Immature natural killer cell (primary cell): ENCODE results near the gene RMND5A. TPM values are rescaled to one million over a fixed set of nuclear protein-coding genes. Genes with fewer than 3 reads are reported as not detected.

Experiments
- DNase-seq, 3 donors: peaks; one replicate each; pipeline ENCODE4 v3.0.0; 2022; ENCODE audit warnings: mixed read lengths in 1 of 3
- H3K27ac Mint-ChIP-seq, 6 donors: one replicate each; pipeline ENCODE4 v1.8.0; 2020; ENCODE audit warnings: mixed read lengths in 6 of 6, mild to moderate bottlenecking in 5 of 6, inconsistent platforms in 4 of 6, moderate library complexity in 3 of 6
- H3K27me3 Mint-ChIP-seq, 3 donors: one replicate each; pipeline ENCODE4 v1.8.0; 2020 to 2021; ENCODE audit warnings: low read depth in 3 of 3, mild to moderate bottlenecking in 3 of 3, mixed read lengths in 3 of 3, moderate library complexity in 3 of 3, inconsistent platforms in 1 of 3
- H3K36me3 Mint-ChIP-seq, 3 donors: one replicate each; pipeline ENCODE4 v1.8.0; 2020; ENCODE audit warnings: mixed read lengths in 3 of 3, inconsistent platforms in 2 of 3, mild to moderate bottlenecking in 2 of 3
- H3K4me1 Mint-ChIP-seq, 2 donors: one replicate each; pipeline ENCODE4 v1.8.0; 2020; ENCODE audit warnings: inconsistent platforms in 2 of 2, mild to moderate bottlenecking in 2 of 2, mixed read lengths in 2 of 2, moderate library complexity in 1 of 2
- H3K4me3 Mint-ChIP-seq, 5 donors: one replicate each; pipeline ENCODE4 v1.8.0; 2020; ENCODE audit warnings: mild to moderate bottlenecking in 5 of 5, mixed read lengths in 5 of 5, inconsistent platforms in 3 of 5, moderate library complexity in 3 of 5
- H3K9me3 Mint-ChIP-seq, 6 donors: one replicate each; pipeline ENCODE4 v1.8.0; 2020; ENCODE audit warnings: mild to moderate bottlenecking in 6 of 6, mixed read lengths in 6 of 6, inconsistent platforms in 4 of 6, moderate library complexity in 3 of 6
- polyA plus RNA-seq, 3 donors: library from polyadenylated mRNA; unstranded; fragments of 300-500 nt; fragmentation: Illumina TruSeq; gene quantifications; one replicate each; pipeline ENCODE4 v1.2.3, GENCODE V29; 2021

The RMND5A gene
- polyA plus RNA-seq, 3 donors from 2014 or later, result 14.8 to 27.2 (median 21.3) TPM

- no peaks in the 10 kb centered on the region for H3K9me3 Mint-ChIP-seq
- peaks cover 11 to 28% (median 23%) of the 10 kb centered on the region in 3 donors for H3K27me3 Mint-ChIP-seq
- no peak overlapping the region for H3K4me3 Mint-ChIP-seq
- peaks cover 4 to 8% (median 6%) of the 10 kb centered on the region in 3 donors for H3K36me3 Mint-ChIP-seq
- peaks cover 23 to 32% of the 10 kb centered on the region in 2 donors for H3K4me1 Mint-ChIP-seq
- no peak for DNase-seq
- H3K27ac Mint-ChIP-seq, result peak overlapping the region; percentile 32 to 92 (median 80)
Measured at GRCh38 chr2:86783615-86784339, 63.7 kb downstream of the RMND5A start.

GRCh38 chr2:86785456-86785855, 65.4 kb downstream of the RMND5A start:
- H3K36me3 Mint-ChIP-seq, result peaks cover 4 to 8% (median 6%) of the 10 kb centered on the region in 3 donors
- peak overlapping the region; percentile 86 to 97 (median 94) for H3K27ac Mint-ChIP-seq
- no peak for DNase-seq
- peak overlapping the region in 1 of 5 donors; percentile 71 for H3K4me3 Mint-ChIP-seq
- H3K4me1 Mint-ChIP-seq, result peaks cover 30 to 43% of the 10 kb centered on the region in 2 donors
- peaks cover 22 to 41% (median 33%) of the 10 kb centered on the region in 3 donors for H3K27me3 Mint-ChIP-seq
- no peaks in the 10 kb centered on the region for H3K9me3 Mint-ChIP-seq

- DNase-seq, result peak; percentile 82 to 88 (median 84)
- Mint-ChIP-seq H3K27ac (peak overlapping the region; percentile 86 to 97 (median 94)), H3K27me3 (peaks cover 26 to 46% (median 36%) of the 10 kb centered on the region in 3 donors), H3K9me3 (no peaks in the 10 kb centered on the region), H3K4me1 (peaks cover 34 to 47% of the 10 kb centered on the region in 2 donors), H3K4me3 (peak overlapping the region in 4 of 5 donors; percentile 12 to 72 (median 65)), H3K36me3 (peaks cover 4 to 8% (median 6%) of the 10 kb centered on the region in 3 donors)
Measured at GRCh38 chr2:86786001-86786536, 66.0 kb downstream of the RMND5A start.

GRCh38 chr2:86787736-86788135, 67.6 kb downstream of the RMND5A start:
- H3K4me3 Mint-ChIP-seq, result peak overlapping the region in 4 of 5 donors; percentile 35 to 86 (median 59)
- no peaks in the 10 kb centered on the region for H3K9me3 Mint-ChIP-seq
- H3K4me1 Mint-ChIP-seq, result peaks cover 46 to 61% of the 10 kb centered on the region in 2 donors
- H3K36me3 Mint-ChIP-seq, result peaks cover 6 to 9% (median 8%) of the 10 kb centered on the region in 3 donors
- H3K27me3 Mint-ChIP-seq, result peaks cover 35 to 53% (median 39%) of the 10 kb centered on the region in 3 donors
- H3K27ac Mint-ChIP-seq, result peak overlapping the region; percentile 81 to 99 (median 88)
- DNase-seq, result peak in 1 of 3 donors; percentile 30

GRCh38 chr2:86788165-86788564, 68.1 kb downstream of the RMND5A start:
- Mint-ChIP-seq H3K4me1 (peaks cover 50 to 65% of the 10 kb centered on the region in 2 donors), H3K9me3 (no peaks in the 10 kb centered on the region), H3K27ac (peak overlapping the region; percentile 81 to 99 (median 88)), H3K27me3 (peaks cover 35 to 56% (median 39%) of the 10 kb centered on the region in 3 donors), H3K4me3 (peak overlapping the region in 3 of 5 donors; percentile 35 to 86 (median 63)), H3K36me3 (peaks cover 6 to 9% (median 8%) of the 10 kb centered on the region in 3 donors)
- DNase-seq, result no peak

GRCh38 chr2:86788881-86789686, 69.0 kb downstream of the RMND5A start:
- Mint-ChIP-seq H3K9me3 (no peaks in the 10 kb centered on the region), H3K27ac (peak overlapping the region; percentile 17 to 99 (median 82)), H3K4me1 (peaks cover 59 to 75% of the 10 kb centered on the region in 2 donors), H3K27me3 (peaks cover 35 to 61% (median 43%) of the 10 kb centered on the region in 3 donors), H3K36me3 (peaks cover 6 to 9% (median 8%) of the 10 kb centered on the region in 3 donors), H3K4me3 (peak overlapping the region; percentile 31 to 94 (median 82))
- DNase-seq, result peak in 1 of 3 donors; percentile 17

- Mint-ChIP-seq H3K4me3 (peak overlapping the region; percentile 82 to 94 (median 89)), H3K27me3 (peaks cover 36 to 62% (median 43%) of the 10 kb centered on the region in 3 donors), H3K27ac (peak overlapping the region; percentile 83 to 100 (median 94)), H3K9me3 (no peaks in the 10 kb centered on the region), H3K36me3 (peaks cover 6 to 10% (median 10%) of the 10 kb centered on the region in 3 donors), H3K4me1 (peaks cover 66 to 81% of the 10 kb centered on the region in 2 donors)
- peak in 1 of 3 donors; percentile 15 for DNase-seq
Measured at GRCh38 chr2:86789687-86790133, 69.6 kb downstream of the RMND5A start.

GRCh38 chr2:86790134-86790675, 70.1 kb downstream of the RMND5A start:
- H3K27me3 Mint-ChIP-seq, result peaks cover 37 to 60% (median 43%) of the 10 kb centered on the region in 3 donors
- peaks cover 0 to 4% (median 3%) of the 10 kb centered on the region in 6 donors for H3K9me3 Mint-ChIP-seq
- H3K36me3 Mint-ChIP-seq, result peaks cover 9 to 15% (median 15%) of the 10 kb centered on the region in 3 donors
- H3K4me3 Mint-ChIP-seq, result peak overlapping the region; percentile 82 to 94 (median 89)
- peak in 2 of 3 donors; percentile 25 to 31 for DNase-seq
- peak overlapping the region; percentile 83 to 100 (median 94) for H3K27ac Mint-ChIP-seq
- H3K4me1 Mint-ChIP-seq, result peaks cover 71 to 86% of the 10 kb centered on the region in 2 donors

GRCh38 chr2:86790676-86791572, 70.8 kb downstream of the RMND5A start, which contains the start of gene CD8A:
Gene CD8A, minus strand, starts transcription at chr2:86790913. Its CDS starts 88 bp downstream, at chr2:86790825.
- Mint-ChIP-seq H3K9me3 (peaks cover 2 to 11% (median 10%) of the 10 kb centered on the region in 6 donors), H3K4me1 (peaks cover 69 to 84% of the 10 kb centered on the region in 2 donors), H3K27ac (peak within 1 kb of the TSS; percentile 94 to 100 (median 98)), H3K4me3 (peak within 1 kb of the TSS; percentile 82 to 98 (median 94)), H3K27me3 (peaks cover 37 to 58% (median 41%) of the 10 kb centered on the region in 3 donors), H3K36me3 (peaks cover 11 to 18% (median 18%) of the 10 kb centered on the region in 3 donors)
- peak; percentile 76 to 84 (median 81) for DNase-seq

GRCh38 chr2:86791573-86791972, 71.5 kb downstream of the RMND5A start:
- Mint-ChIP-seq H3K27me3 (peaks cover 37 to 53% (median 38%) of the 10 kb centered on the region in 3 donors), H3K4me1 (peaks cover 62 to 78% of the 10 kb centered on the region in 2 donors), H3K36me3 (peaks cover 15 to 24% (median 24%) of the 10 kb centered on the region in 3 donors), H3K4me3 (peak overlapping the region; percentile 82 to 98 (median 94)), H3K9me3 (peaks cover 8 to 17% (median 17%) of the 10 kb centered on the region in 6 donors), H3K27ac (peak overlapping the region; percentile 94 to 100 (median 98))
- no peak for DNase-seq

GRCh38 chr2:86793752-86794151, 73.7 kb downstream of the RMND5A start:
- Mint-ChIP-seq H3K27ac (peak overlapping the region; percentile 88 to 97 (median 92)), H3K4me3 (peak overlapping the region; percentile 59 to 83 (median 71)), H3K36me3 (peaks cover 23 to 39% (median 28%) of the 10 kb centered on the region in 3 donors), H3K27me3 (peaks cover 24 to 42% (median 31%) of the 10 kb centered on the region in 3 donors), H3K4me1 (peaks cover 51 to 58% of the 10 kb centered on the region in 2 donors), H3K9me3 (peaks cover 16 to 37% (median 33%) of the 10 kb centered on the region in 6 donors)
- peak; percentile 51 to 56 (median 53) for DNase-seq
